ENCODE results near the gene SNX20.

Gene SNX20

DNA sequence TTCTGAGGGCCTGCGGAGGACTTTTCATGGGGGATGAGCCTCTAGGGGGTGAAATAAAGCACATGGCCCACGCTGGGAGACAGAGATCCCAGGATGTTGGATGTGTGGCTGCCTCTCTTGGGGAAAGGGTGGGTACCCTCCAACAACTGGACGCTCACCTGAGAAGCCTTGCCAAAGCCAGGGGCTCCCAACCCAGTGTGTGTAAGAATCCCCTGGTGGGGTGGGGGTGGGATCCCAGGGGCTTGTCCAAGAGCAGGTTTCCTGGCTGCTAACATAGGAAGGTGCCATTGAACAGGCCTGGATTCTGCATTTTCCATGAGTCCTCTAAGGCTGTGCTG, 587 bp downstream of the SNX20 start:
- no peak overlapping the region for H3K4me3 ChIP-seq (replicated peaks; ENCODE audit: low read depth, low read length)
- DNase-seq (ENCODE audit: low read depth), result no peak
- TF ChIP-seq, protein P1, sequence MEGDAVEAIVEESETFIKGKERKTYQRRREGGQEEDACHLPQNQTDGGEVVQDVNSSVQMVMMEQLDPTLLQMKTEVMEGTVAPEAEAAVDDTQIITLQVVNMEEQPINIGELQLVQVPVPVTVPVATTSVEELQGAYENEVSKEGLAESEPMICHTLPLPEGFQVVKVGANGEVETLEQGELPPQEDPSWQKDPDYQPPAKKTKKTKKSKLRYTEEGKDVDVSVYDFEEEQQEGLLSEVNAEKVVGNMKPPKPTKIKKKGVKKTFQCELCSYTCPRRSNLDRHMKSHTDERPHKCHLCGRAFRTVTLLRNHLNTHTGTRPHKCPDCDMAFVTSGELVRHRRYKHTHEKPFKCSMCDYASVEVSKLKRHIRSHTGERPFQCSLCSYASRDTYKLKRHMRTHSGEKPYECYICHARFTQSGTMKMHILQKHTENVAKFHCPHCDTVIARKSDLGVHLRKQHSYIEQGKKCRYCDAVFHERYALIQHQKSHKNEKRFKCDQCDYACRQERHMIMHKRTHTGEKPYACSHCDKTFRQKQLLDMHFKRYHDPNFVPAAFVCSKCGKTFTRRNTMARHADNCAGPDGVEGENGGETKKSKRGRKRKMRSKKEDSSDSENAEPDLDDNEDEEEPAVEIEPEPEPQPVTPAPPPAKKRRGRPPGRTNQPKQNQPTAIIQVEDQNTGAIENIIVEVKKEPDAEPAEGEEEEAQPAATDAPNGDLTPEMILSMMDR (IDR thresholded peaks at IDR 0.05; ENCODE audit: low read length, missing control alignments), result no peak

DNA sequence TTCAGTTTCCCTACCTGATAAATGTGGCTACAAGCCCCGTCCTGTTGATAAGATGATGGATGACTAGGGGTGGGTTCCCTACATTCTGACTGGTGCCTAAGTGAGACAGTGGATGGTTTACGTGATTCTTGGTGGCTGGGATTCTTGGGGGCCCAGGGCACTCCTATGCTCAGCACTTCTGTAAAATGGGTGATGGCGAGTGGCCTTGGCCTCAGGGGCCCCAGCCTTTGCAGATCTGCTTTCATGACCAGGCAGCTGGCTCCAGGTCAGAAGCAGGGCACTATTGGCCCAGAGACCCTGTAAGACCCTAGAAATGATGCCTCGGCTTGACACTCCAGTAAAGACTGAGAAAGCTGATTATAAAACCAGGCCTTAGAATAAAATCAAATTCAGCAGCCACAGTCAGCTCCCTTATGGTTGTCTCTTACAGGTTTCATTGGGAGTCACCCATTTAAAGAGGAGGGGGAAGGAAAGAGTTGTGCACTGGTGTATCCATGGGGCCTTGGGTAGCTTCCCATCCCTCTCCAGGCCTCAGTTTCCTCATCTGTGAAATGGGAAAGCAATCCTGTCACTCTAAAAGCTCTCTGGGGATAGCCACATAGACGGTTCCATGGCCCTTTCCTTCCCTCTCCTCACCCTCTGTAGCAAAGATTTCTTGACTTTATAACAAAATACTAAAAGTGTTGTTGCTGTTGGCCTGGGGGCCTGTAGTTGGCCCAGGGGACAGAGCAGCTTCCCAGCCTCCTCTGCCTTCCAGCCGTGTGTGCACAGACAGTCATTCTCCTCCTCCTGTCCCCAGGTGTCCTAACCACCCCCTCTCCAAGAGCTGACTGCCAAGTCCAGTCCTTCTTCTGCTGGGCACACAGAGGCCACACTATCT, 1.2 kb downstream of the SNX20 start:
- DNase-seq (ENCODE audit: low read depth), result no peak
- TF ChIP-seq, protein P1 (IDR thresholded peaks at IDR 0.05; ENCODE audit: low read length, missing control alignments), result no peak
- H3K4me3 ChIP-seq (replicated peaks; ENCODE audit: low read depth, low read length), result no peak overlapping the region

DNA sequence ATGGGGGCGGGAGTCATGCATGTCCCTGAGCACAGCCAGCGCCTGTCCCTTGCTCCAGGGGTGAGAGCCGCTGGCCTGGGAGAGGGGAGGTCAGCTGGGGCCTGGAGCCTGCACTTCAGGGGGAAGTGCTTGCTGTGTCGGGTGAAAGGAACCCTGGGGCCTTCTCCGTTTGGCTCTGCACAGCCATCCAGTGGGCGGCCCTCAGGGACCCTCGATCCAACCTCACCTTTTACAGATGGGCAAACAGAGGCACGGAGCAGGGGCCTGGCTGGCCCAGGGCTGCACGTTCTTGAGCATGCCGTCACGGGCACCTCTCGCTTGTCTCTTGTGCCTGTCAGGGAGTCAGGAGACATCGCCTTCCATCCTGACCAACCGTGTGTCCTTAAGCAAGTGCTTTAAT, 1.8 kb downstream of the SNX20 start:
- DNase-seq (ENCODE audit: low read depth), result no peak
- TF ChIP-seq, protein P1 (IDR thresholded peaks at IDR 0.05; ENCODE audit: low read length, missing control alignments), result no peak
- H3K4me3 ChIP-seq (replicated peaks; ENCODE audit: low read depth, low read length), result no peak overlapping the region

DNA sequence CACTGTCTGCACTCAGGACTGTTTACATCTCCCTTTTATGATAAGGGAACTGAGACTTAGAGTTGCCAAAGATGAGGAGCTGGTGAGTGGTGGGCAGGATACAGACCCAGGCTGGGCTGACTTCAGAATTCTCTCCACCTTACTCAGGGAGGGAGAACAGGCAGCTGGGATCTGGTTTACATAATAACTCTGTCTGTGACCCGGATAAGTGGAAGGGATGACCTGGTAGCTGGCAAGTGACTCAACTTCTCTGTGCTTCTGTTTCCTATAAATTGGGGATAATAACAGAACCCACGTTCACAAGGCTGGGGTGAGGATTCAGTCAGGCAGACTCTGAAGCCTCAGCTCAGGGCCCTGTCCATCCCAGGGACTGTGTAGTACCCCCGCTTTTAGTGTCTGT, 2.6 kb downstream of the SNX20 start:
- no peak for DNase-seq (ENCODE audit: low read depth)
- H3K4me3 ChIP-seq (replicated peaks; ENCODE audit: low read depth, low read length), result no peak overlapping the region
- TF ChIP-seq, protein P1 (IDR thresholded peaks at IDR 0.05; ENCODE audit: low read length, missing control alignments), result no peak

DNA sequence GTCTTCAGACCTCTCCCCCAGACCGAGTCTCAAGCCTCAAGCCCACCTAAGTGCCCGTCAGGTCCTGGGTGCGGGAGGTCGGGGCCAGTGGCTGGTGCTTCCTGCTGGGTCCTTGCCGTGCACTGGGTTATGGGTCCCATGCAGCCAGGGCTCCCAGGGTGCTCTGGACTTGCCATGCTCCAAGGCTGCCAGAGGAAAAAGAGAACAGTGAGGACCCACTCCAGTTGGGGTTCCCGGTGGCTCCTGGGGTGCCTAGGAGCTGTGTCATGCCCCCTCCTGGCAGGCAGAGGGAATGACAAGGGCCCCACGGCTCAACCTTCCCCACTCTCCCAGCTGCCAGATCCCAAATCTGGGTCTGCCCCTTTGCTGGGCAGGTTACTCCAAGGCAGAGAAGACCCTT, 3.8 kb downstream of the SNX20 start:
- TF ChIP-seq, protein P1 (IDR thresholded peaks at IDR 0.05; ENCODE audit: low read length, missing control alignments), result peak; percentile 17
- H3K4me3 ChIP-seq (replicated peaks; ENCODE audit: low read depth, low read length), result no peak overlapping the region
- DNase-seq (ENCODE audit: low read depth), result no peak

DNA sequence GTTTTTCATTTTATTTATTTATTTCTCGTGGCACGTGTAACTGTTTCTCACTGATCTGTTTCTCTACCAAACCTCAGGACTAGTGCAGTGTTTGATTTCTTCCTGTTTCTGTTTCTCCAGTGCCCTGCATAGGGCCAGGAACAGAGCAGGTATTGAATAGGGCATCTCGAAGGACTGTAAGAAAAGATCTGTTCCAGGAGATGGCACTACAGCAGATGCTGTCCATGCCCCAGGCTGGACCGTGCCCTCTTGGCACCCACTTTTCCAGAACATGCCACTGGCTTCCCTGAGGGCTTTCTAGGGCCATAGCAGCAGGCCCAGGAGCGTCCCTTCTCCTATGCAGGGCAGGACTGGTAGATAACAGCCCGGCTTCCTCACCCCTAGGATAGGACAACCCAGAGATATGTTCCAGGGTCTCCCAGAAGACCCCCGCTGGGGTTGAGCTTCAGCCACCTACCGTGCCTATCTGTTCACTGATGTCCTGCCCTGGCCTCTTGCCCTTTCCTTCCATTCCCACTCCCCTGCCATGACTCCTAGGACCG, 4.4 kb downstream of the SNX20 start:
- TF ChIP-seq, protein P1 (IDR thresholded peaks at IDR 0.05; ENCODE audit: low read length, missing control alignments), result no peak
- no peak for DNase-seq (ENCODE audit: low read depth)
- H3K4me3 ChIP-seq (replicated peaks; ENCODE audit: low read depth, low read length), result no peak overlapping the region
